NCI-H2107 treated with DMSO at 0.1 percent for 48 hours (cell line): ENCODE results near the gene UCK1.

Source experiments
- DNase-seq: peaks from one replicate; lab custom pipeline; 2025; ENCODE audit not compliant: unreplicated experiment; lab: John Stamatoyannopoulos, UW

UCK1 gene

GRCh38 chr9:131477816-131478419 is 53.1 kb downstream of the UCK1 start:
- DNase-seq = no peak

DNA sequence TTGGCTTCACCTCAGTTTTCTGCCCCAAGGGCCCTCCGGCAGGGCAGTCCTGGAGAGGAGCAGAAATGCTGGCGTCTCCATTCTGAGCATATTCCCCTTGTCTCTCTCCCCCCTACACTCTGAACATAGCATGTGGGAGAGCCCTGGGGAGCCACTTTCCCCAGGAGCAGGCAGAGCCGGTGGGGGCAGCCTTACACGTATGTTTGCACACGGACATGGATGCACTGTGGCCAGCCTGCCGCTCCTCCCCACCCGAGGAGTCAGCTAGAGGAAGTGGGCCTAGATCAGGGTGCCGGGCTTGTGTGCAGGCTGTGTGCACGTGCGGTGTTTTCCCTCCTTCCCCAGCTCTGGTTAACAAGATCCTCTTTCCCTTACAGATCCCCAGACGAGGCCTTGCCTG is 53.7 kb downstream of the UCK1 start:
- no peak for DNase-seq

DNA sequence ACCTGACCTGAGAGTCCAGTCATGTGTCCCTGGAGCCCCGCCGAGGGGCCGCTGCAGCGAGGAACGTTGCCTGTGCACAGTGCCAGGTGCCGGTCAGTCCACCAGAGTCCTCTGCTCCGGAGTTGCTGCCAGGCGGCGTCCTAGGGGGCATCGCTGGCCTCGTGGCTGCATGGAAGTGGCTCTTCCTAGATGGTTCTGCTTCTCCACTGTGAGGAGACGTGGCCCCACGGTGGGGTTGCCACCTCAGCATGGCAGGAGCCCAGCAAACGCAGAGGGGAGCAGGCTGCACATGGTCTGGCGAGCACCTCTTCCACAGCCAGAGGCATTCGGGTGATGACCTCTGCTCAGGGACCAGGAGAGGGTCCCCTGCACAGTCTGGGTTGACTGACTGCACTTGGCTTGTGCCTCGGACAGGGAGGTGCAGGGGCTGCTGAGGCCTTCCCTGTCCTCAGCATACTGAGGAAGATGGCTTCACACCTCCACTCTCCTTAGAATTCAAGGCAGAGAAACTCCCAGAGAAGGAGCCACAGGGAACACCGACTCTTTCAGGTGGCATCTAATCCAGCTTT is 54.2 kb downstream of the UCK1 start:
- DNase-seq = no peak

DNA sequence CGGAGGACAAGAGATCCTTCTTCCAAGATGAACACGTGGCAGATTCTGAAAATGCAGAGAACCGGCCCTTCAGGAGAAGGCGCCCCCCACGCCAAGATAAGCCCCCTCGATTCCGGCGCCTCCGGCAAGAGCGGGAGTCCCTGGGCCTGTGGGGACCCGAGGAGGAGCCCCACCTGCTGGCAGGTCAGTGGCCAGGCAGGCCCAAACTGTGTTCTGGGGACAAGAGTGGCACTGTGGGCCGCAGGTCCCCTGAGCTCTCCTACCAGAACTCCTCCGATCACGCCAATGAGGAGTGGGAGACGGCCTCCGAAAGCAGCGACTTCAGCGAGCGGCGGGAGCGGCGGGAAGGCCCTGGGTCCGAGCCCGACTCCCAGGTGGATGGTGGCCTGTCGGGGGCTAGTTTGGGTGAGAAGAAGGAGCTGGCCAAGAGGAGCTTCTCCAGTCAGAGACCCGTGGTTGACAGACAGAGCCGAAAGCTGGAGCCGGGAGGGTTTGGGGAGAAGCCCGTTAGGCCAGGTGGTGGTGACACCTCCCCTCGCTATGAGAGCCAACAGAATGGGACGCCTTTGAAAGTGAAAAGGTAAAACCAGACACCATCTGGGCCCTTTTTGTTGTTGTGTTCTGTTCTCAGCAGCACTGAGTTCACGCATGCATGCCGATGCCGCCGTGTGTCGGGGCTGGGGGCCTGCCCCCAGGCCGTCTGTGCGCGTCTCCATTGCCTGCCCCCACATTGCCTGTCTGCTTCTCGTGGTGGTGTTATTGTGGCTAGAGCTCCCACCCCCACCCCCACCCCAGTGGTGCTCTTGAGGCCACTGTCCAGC is 54.9 kb downstream of the UCK1 start:
- no peak for DNase-seq

DNA sequence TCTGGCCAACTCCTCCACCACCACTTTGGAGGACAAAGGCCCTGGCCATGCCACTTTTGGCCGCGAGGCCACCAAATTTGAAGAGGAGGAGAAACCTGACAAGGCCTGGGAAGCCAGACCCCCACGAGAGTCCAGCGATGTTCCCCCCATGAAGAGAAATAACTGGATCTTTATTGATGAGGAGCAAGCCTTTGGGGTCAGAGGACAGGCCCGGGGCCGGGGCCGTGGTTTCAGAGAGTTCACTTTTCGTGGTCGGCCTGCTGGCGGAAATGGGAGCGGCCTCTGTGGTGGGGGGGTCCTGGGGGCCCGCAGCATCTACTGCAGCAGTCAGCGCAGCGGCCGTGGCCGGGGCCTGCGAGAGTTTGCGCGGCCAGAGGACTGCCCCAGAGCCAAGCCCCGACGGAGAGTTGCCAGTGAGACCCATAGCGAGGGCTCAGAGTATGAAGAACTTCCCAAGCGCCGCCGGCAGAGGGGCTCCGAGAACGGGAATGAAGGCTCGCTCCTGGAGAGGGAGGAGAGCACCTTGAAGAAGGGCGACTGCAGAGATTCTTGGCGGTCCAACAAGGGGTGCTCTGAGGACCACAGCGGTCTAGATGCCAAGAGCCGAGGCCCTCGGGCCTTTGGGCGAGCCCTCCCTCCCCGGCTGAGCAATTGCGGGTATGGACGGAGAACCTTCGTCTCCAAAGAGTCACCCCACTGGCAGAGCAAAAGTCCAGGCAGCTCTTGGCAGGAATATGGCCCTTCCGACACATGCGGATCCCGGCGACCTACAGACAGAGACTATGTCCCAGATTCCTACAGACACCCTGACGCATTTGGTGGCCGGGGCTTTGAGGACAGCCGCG is 55.7 kb downstream of the UCK1 start:
- no peak for DNase-seq

DNA sequence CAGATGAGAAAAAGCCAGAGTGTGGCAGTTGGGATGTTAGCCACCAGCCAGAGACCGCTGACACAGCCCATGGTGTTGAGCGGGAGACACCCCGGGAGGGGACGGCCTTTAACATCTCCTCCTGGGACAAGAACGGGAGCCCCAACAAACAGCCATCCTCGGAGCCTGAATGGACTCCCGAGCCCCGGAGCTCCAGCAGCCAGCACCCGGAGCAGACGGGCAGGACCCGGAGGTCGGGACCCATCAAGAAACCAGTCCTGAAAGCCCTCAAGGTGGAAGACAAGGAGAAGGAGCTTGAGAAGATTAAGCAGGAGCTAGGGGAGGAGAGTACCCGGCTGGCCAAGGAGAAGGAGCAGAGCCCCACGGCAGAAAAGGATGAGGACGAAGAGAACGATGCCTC is 56.4 kb downstream of the UCK1 start:
- no peak for DNase-seq

DNA sequence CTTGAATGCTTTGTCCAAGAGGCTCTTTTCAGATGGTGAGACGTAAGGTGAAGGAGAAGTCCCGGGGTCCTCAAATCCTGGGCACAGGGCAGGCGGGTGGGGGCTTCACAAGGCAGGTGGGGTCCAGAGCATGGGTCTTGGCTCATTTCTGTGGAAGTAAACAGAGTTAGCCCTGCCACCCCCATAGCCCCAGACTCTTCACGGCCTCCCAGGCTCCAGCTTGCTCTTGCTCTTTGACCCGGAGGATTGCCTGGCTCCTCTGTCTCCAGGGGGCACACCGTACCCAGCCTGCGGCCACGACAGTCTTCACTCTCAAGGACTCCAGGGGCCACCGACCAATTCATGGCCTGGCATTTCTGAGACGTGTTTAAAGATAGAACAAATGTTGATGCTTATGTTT is 57.2 kb downstream of the UCK1 start:
- DNase-seq = no peak
